HG02571 (cell line): ENCODE results near the gene TMEM271.
"Not testable (repeated sequence)": the region's sequence is repeated elsewhere in the genome, so short reads cannot be mapped to it uniquely, and the experiment has no call there.

ENCODE experiments used
- ATAC-seq: cut with Tn5 transposase; IDR thresholded peaks from one replicate; pipeline ENCODE4 v1.9.1; 2021; ENCODE audit warnings: mild to moderate bottlenecking, moderate library complexity; ENCODE audit not compliant: unreplicated experiment

Gene TMEM271

DNA sequence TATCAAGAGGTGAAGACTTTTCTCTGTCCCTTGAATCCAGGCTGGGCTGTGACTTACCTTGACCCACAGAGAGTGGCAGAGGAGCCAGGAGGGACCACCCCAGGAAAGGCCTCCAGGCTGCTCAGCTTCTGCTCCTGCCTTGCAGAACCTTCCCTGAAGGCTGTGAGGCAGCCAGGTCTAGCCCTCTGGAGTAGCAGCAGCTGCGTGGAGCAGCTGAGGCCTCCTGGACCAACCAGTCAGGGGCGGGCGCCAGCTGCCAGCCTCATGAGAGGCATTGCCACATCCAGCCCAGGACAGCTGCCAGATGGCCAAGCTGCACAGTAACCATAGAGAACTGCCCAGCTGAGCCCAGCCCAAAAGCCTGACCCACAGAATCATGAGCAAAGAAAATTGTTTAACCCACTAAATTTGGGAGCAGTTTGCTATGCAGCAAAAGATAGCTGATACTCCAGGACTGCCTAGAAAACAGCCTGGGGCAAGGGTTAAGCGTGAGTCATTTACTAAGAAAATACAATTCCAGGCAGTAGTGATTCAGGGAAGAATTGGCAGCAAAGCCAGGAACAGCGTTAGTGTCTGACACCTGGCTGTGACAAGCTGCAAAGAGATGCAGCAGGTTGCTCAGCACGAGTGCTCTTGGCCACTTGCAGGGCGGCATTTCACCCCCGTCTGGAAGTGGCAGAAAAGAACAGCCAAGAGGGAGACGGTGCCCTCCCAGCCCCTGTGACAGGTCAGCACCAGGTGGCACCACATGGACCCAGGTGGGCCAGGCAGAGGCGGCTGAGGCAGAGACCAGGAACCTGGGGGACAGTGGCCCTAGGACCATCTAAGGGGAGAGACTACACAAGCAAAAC is 34.5 kb upstream of the TMEM271 start:
- ATAC-seq = no peak

DNA sequence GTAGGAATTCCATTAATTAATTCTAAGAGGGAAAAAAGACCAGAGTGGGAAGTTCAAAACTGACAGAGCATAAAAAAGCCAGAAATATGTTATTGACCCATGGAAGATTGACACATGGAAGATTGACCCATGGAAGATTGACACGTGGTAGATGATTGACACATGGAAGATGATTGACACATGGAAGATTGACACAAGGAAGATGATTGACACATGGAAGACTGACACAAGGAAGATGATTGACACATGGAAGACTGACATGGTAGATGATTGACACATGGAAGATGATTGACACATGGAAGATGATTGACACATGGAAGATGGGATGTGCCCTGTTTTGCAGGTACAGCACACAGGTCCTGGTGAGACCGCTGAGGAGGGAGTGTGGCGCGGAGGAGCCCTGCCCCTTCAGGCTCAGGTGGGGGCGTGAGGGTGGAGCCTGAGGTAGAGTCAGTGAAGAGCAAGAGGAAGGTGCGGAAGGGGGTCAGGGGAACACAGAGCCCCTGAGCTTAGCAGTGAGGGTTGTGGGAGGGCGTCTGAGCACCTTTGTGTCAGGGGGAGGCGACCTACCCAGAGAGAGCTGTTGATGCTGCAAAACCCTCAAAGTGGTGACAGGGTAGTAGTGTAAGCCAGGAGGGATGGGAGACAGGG is 33.4 kb upstream of the TMEM271 start:
- ATAC-seq = no peak

- no peak for ATAC-seq
Measured at GRCh38 chr4:608236-608635, 32.1 kb upstream of the TMEM271 start.

GRCh38 chr4:605702-606425 is 29.8 kb upstream of the TMEM271 start:
- no peak for ATAC-seq

DNA sequence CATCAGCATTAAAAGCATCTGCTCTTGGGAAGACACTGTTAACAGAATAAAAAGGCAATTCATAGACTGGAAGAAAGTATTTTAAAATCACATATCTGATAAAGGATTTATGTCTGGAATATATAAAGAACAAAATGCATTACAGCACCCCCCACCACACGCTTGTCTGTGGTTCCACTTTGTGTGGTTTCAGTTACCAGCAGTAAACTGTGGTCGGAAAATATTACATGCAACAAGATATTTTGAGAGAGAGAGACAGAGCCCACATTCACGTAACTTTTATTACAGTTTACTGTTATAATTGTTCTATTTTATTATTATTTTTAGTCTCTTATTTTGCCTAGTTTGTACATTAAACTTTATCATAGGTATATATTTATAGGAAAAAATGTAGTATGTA is 28.0 kb upstream of the TMEM271 start:
- no peak for ATAC-seq

GRCh38 chr4:602559-602942 is 26.5 kb upstream of the TMEM271 start:
- no peak for ATAC-seq

DNA sequence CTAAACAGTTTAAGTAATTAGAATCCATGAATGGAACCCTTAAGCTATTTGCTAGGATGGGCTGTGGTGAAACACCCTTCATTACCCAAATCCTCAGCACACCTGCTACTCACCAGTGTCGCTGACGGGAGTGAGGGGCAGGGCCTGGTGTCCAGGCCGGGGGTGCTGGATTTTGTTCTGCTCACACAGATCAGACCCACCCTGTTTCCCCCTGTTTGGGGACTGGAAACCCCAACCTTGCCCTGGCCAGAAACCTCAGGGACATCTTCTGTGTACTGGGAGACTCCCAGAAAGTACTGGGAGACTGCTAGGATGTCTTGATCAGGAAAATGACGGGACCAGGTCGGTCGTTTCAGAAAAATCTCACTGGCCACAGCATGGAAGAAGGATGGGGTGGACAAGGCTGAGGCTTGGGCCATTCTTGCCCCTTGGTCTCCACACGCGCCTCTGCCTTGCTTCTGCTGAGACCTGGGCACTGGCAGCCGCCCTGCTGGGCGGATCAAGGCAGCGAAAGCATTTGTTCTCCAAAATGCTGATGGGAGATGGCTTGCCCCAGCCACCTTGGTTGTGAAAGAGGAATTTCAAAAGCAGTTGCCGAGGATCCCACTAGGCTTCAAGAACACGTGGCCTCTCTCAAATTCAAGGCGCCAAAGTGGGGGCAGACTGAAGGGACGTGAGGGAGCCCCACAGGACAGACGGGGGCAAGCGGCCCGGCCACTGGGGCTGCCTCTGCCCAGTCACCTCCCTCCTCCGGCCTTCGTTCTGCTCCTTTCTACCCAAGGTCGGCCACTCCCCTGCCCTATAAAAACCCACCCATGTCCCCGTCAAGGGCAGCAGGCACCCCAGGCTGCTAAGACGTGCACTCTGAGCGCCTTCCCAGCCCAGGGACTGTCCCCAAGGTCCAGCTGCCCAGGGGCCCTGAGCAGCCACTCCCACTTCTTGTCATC is 25.8 kb upstream of the TMEM271 start:
- no peak for ATAC-seq

DNA sequence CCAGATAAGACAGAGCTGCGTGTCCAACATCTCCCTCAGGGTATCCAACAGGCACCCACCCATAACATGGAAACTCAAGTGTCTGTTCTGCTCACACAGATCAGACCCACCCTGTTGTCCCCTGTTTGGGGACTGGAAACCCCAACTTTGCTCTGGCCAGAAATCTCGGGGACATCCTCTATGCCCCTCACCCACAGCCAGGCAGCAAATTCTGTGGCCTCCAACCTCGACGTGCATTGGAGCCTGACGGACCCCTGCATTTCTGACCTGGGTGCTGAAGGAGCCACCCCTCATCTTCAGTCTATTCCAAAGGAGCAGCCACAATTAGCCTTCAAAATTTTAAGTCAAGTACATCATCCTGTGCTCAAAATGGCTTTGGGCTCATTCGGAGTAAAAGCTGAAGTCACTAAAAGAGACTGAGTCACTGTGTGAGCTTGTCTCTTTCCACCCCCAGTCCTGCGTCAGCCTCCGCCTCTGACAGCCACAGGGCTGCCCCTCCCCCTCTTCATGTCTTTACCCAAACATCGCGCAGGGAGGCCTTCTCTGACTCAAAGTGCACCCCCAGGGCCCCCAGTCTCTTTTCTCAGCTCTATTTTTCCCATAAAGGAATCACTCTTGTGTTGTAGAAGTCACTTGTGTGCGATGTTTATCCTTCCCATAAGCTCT is 24.9 kb upstream of the TMEM271 start:
- ATAC-seq = no peak

GRCh38 chr4:600166-600565 is 24.1 kb upstream of the TMEM271 start:
- no peak for ATAC-seq

- ATAC-seq = no peak
Measured at GRCh38 chr4:598925-599324, 22.8 kb upstream of the TMEM271 start.

GRCh38 chr4:592825-593520 is 16.9 kb upstream of the TMEM271 start:
- ATAC-seq = no peak

DNA sequence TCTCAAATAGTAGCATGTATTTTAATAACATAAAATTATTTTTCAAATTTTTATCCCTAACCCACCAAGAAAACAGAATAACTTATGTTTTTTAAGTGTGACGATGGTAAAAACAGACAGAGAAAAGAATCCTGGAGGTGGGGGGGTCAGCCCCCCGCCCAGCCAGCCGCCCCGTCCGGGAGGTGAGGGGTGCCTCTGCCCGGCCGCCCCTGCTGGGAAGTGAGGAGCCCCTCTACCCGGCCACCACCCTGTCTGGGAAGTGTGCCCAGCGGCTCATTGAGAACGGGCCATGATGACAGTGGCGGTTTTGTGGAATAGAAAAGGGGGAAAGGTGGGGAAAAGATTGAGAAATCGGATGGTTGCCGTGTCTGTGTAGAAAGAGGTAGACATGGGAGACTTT is 16.1 kb upstream of the TMEM271 start:
- not testable (repeated sequence) for ATAC-seq

GRCh38 chr4:590313-590841 is 14.3 kb upstream of the TMEM271 start:
- ATAC-seq = no peak

- no peak for ATAC-seq
Measured at GRCh38 chr4:589219-589963, 13.3 kb upstream of the TMEM271 start.

DNA sequence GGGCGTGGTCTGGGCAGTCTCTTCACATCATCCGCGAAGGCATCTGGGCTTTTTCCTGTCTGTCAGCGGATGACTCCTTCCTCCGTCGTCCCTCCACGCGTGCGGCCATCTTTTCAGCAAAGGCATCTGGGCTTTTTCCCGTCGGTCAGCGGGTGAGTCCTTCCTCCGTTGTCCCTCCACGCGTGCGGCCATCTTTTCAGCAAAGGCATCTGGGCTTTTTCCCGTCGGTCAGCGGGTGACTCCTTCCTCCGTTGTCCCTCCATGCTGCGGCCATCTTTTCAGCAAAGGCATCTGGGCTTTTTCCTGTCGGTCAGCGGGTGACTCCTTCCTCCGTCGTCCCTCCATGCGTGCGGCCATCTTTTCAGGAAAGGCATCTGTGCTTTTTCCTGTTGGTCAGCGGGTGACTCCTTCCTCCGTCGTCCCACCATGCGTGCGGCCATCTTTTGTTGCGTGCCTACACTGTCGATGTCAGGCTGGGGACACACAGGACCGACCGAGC is 12.3 kb upstream of the TMEM271 start:
- ATAC-seq = no peak

DNA sequence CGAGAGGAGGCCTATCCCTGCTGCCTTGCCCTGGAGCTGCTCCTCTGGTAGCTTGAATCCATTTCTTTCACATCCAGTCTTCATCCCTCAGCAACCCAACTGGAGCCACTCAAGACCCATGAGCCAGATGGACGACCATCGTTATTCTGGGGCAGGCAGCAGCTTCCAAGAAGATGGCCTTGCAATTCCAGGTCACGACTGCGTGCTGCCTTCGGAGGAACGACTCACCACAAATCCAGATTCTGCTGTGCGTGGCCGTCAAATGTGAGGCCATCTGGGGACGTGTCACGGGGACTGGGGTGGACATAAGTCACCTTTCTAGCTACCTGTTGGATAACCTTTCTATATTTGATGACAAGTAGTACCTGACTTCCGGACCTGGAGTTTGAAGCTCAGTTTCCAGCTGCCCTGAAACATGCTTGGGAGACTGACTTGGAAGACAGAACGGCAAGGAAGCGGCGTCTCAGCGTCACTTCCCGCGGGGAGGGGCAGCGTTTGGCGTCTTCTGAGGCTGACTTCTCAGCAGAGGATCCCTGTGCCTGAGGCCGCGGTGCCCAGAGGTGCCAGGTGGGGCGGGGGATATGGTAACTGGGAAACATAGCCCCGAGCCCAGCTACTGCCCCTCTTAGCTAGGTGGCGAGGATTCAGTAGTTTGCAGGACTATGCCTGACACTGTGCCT is 11.7 kb upstream of the TMEM271 start:
- ATAC-seq = no peak

DNA sequence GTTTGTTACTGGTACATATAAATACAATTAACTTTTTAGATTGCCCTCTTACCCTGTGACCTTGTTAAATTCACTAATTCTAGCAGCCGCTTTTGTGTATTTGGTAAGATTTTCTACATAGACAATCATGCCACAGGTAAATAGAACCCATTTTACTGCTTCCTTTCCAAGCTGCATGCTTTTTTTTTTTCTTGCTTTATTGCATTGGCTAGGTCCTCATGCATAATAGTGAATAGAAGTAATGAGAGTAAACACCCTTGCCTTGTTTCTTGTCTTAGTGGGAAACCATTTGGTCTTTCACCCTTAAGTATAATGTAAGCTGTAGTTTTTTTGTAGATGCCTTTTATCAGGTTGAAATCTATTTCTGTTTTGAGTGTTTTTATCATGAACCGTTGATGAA is 7.7 kb upstream of the TMEM271 start:
- ATAC-seq = no peak
